KMS-11 (cell line): ENCODE measurements around the gene GPC2.

Experiments
- H2AFZ ChIP-seq: fragments of 200-600 bp; sonication (generic); 2 replicates; pipeline ENCODE4 v1.6.1; 2016; ENCODE audit warnings: antibody characterized with exemption, mixed run types, low read depth
- H3K27ac ChIP-seq: fragments of 200-600 bp; sonication (generic); 2 replicates; pipeline ENCODE4 v1.6.1; 2016; ENCODE audit warnings: mild to moderate bottlenecking, mixed run types
- H3K27me3 ChIP-seq: fragments of 200-600 bp; sonication (generic); 2 replicates; pipeline ENCODE4 v1.6.1; 2017; ENCODE audit warnings: mild to moderate bottlenecking, low read depth, mixed run types, moderate library complexity; ENCODE audit not compliant: insufficient read depth
- H3K36me3 ChIP-seq: fragments of 200-600 bp; sonication (generic); 2 replicates; pipeline ENCODE4 v1.6.1; 2017; ENCODE audit warnings: mild to moderate bottlenecking, mixed run types; ENCODE audit not compliant: insufficient read depth
- H3K4me1 ChIP-seq: fragments of 200-600 bp; sonication (generic); 2 replicates; pipeline ENCODE4 v1.6.1; 2016; ENCODE audit warnings: mild to moderate bottlenecking, low read depth, mixed run types; ENCODE audit not compliant: poor library complexity, severe bottlenecking
- H3K4me2 ChIP-seq: fragments of 200-600 bp; sonication (generic); 2 replicates; pipeline ENCODE4 v1.7.0; 2016; ENCODE audit warnings: mild to moderate bottlenecking, mixed run types
- H3K4me3 ChIP-seq: fragments of 200-600 bp; sonication (generic); IDR thresholded peaks from 2 replicates; pipeline ENCODE4 v1.6.1; 2017; ENCODE audit warnings: low read depth, low read length, mixed read lengths; ENCODE audit not compliant: insufficient read depth
- H3K79me2 ChIP-seq: fragments of 200-600 bp; sonication (generic); 2 replicates; pipeline ENCODE4 v1.6.1; 2016; ENCODE audit warnings: low read depth, mixed run types; ENCODE audit not compliant: insufficient read depth
- H3K9ac ChIP-seq: fragments of 200-600 bp; sonication (generic); 2 replicates; pipeline ENCODE4 v1.6.1; 2016; ENCODE audit warnings: mild to moderate bottlenecking, mixed run types
- H4K20me1 ChIP-seq: fragments of 200-600 bp; sonication (generic); 2 replicates; pipeline ENCODE4 v1.6.1; 2016; ENCODE audit warnings: mild to moderate bottlenecking, mixed run types; ENCODE audit not compliant: insufficient read depth
- CTCF ChIP-seq: fragments of 200-600 bp; sonication (generic); conservative IDR thresholded peaks from 2 replicates; pipeline ENCODE4 v1.6.1; 2017; ENCODE audit warnings: low read depth, mild to moderate bottlenecking, antibody characterized with exemption, low read length, moderate library complexity, mixed read lengths

The GPC2 gene

GRCh38 chr7:100160067-100160466, 17.1 kb downstream of the GPC2 start:
- Histone ChIP-seq H3K4me3 (no peak overlapping the region), H4K20me1 (no peaks in the 10 kb centered on the region), H2AFZ (no peak overlapping the region), H3K36me3 (no peaks in the 10 kb centered on the region; the same call in 1 of the 2 replicates), H3K27ac (no peak overlapping the region), H3K9ac (no peak overlapping the region), H3K79me2 (no peaks in the 10 kb centered on the region; the same call in 1 of the 2 replicates), H3K4me1 (peaks cover 17% of the 10 kb centered on the region), H3K4me2 (no peak overlapping the region), H3K27me3 (peaks cover 46% of the 10 kb centered on the region)
- no peak for TF ChIP-seq CTCF

- Histone ChIP-seq H3K27me3 (peaks cover 38% of the 10 kb centered on the region), H3K9ac (peak overlapping the region; percentile 41; the same call in 1 of the 2 replicates), H3K4me1 (peaks cover 17% of the 10 kb centered on the region), H3K4me2 (peak overlapping the region; percentile 90), H2AFZ (peak overlapping the region; percentile 91), H3K4me3 (no peak overlapping the region), H3K36me3 (no peaks in the 10 kb centered on the region; the same call in 1 of the 2 replicates), H3K27ac (no peak overlapping the region), H4K20me1 (no peaks in the 10 kb centered on the region), H3K79me2 (no peaks in the 10 kb centered on the region; the same call in 1 of the 2 replicates)
- TF ChIP-seq CTCF: no peak
Observed at GRCh38 chr7:100159099-100159623, 18.0 kb downstream of the GPC2 start.

- Histone ChIP-seq H3K4me3 (no peak within 1 kb of the TSS), H3K9ac (peak within 1 kb of the TSS; percentile 41), H4K20me1 (no peaks in the 10 kb centered on the region), H3K79me2 (no peaks in the 10 kb centered on the region; the same call in 1 of the 2 replicates), H3K27ac (no peak within 1 kb of the TSS), H3K36me3 (no peaks in the 10 kb centered on the region; the same call in 1 of the 2 replicates), H3K27me3 (peaks cover 31% of the 10 kb centered on the region), H2AFZ (peak within 1 kb of the TSS; percentile 91), H3K4me2 (peak within 1 kb of the TSS; percentile 90), H3K4me1 (peaks cover 17% of the 10 kb centered on the region)
- TF ChIP-seq CTCF: no peak
Observed at GRCh38 chr7:100158229-100159098, 18.7 kb downstream of the GPC2 start, which contains the start of gene TRAPPC14. Gene TRAPPC14, minus strand, starts transcription at chr7:100158723. Its CDS starts 224 bp downstream, at chr7:100158499.

- no peak overlapping the region for H3K4me3 ChIP-seq
- H3K36me3 ChIP-seq: no peaks in the 10 kb centered on the region; the same call in 1 of the 2 replicates
- H3K27ac ChIP-seq: no peak overlapping the region
- no peaks in the 10 kb centered on the region; the same call in 1 of the 2 replicates for H3K79me2 ChIP-seq
- no peak for TF ChIP-seq CTCF
- peaks cover 22% of the 10 kb centered on the region for H3K27me3 ChIP-seq
- peaks cover 17% of the 10 kb centered on the region for H3K4me1 ChIP-seq
- no peaks in the 10 kb centered on the region for H4K20me1 ChIP-seq
- no peak overlapping the region for H2AFZ ChIP-seq
- H3K9ac ChIP-seq: peak overlapping the region; percentile 41
- H3K4me2 ChIP-seq: peak overlapping the region; percentile 90
Observed at GRCh38 chr7:100157334-100158228, 19.6 kb downstream of the GPC2 start.
